ACHN (cell line): ENCODE measurements around the gene RREB1.

ENCODE experiments used
- DNase-seq: peaks from one replicate; pipeline ENCODE4 v3.0.0-alpha.2; 2015
- in situ Hi-C: cut with HindIII; loops from 2 replicates; pipeline ENCODE4 v1.10.0; 2017; ENCODE audit warnings: low sequenced_read_pairs, low pct_ligation_motif_present, low pct_unique_long_range_greater_than_20kb

The RREB1 gene

DNA sequence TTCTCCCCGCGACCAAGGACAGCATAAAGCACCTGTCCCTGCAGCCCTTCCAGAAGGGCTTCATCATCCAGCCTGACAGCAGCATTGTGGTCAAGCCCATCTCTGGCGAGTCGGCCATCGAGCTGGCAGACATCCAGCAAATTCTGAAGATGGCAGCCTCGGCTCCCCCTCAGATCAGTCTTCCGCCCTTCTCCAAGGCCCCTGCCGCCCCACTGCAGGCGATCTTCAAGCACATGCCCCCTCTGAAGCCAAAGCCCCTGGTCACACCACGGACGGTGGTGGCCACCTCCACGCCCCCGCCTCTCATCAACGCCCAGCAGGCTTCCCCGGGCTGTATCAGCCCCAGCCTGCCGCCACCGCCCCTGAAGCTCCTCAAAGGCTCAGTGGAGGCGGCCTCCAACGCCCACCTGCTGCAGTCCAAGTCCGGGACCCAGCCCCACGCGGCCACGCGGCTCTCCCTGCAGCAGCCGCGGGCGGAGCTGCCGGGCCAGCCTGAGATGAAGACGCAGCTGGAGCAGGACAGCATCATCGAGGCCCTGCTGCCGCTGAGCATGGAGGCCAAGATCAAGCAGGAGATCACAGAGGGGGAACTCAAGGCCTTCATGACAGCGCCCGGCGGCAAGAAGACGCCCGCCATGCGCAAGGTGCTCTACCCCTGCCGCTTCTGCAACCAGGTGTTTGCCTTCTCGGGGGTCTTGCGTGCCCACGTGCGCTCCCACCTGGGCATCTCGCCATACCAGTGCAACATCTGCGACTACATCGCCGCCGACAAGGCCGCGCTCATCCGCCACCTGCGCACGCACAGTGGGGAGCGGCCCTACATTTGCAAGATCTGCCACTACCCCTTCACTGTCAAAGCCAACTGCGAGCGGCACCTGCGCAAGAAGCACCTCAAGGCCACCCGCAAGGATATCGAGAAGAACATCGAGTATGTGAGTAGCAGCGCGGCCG is 121.9 kb downstream of the RREB1 start:
- DNase-seq, result no peak
- in situ Hi-C loops, result no loop called here

- no peak for DNase-seq
- in situ Hi-C loops, result no loop called here
Measured at GRCh38 chr6:7230327-7230691, 122.5 kb downstream of the RREB1 start.

DNA sequence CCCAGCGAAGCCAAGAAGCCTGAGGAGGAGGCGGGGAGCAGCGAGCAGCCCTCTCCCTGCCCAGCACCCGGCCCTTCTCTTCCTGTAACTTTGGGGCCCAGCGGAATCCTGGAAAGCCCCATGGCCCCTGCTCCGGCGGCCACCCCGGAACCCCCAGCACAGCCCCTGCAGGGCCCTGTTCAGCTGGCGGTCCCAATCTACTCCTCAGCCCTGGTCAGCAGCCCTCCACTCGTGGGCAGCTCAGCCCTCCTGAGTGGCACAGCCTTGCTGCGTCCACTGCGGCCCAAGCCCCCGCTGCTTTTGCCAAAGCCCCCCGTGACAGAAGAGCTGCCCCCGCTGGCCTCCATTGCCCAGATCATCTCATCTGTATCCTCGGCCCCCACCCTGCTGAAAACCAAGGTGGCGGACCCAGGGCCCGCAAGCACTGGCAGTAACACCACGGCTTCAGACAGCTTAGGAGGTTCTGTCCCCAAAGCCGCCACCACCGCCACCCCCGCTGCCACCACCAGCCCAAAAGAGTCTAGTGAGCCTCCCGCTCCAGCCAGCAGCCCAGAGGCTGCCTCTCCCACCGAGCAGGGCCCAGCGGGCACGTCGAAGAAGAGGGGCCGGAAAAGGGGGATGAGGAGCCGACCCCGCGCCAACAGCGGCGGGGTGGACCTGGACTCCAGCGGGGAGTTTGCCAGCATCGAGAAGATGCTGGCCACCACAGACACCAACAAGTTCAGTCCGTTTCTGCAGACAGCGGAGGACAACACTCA is 123.4 kb downstream of the RREB1 start:
- in situ Hi-C loops, result no loop called here
- no peak for DNase-seq

DNA sequence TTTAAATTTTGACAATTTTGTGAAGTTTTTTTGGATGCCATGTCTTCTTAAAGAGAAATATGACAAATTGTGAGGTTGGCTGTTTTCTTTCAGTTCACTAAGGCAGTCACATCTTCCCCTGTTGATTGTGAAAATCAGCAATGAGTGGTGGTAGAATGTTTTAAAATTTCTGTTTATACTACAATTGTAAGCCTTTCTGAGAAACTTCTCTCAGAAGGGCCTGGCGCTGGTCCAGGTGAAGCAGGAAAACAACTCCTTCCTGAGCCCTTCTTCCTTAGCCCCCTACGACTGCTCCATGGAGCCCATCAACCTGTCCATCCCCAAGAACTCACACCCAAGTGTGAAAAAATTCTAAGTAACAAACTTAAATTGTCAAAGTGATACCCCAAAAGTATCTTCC is 124.6 kb downstream of the RREB1 start:
- in situ Hi-C loops, result no loop called here
- DNase-seq, result no peak

DNA sequence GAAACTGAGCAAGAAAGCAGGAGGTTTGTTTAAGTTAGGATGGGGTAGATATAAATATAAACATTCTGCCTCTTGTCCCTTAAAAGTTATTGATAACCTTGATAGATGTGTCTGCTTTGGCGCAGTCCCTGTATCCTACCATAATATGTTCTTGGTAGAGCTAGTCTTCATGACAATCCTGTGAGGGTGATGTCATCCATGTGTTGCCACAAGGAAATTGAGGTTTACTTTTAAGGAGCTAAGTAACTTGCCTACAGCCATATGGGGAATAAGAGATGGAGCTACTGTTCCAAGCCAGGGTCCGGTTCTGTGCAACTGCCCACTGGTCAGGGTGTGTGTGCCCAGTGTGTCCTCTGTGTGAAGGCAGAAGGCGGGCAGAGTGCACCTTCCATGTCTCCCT is 126.8 kb downstream of the RREB1 start:
- DNase-seq, result no peak
- in situ Hi-C loops, result no loop called here

- in situ Hi-C loops, result no loop called here
- no peak for DNase-seq
Measured at GRCh38 chr6:7235712-7236305, 128.0 kb downstream of the RREB1 start.

GRCh38 chr6:7236306-7237209 is 128.8 kb downstream of the RREB1 start:
- in situ Hi-C loops, result no loop called here
- no peak for DNase-seq

DNA sequence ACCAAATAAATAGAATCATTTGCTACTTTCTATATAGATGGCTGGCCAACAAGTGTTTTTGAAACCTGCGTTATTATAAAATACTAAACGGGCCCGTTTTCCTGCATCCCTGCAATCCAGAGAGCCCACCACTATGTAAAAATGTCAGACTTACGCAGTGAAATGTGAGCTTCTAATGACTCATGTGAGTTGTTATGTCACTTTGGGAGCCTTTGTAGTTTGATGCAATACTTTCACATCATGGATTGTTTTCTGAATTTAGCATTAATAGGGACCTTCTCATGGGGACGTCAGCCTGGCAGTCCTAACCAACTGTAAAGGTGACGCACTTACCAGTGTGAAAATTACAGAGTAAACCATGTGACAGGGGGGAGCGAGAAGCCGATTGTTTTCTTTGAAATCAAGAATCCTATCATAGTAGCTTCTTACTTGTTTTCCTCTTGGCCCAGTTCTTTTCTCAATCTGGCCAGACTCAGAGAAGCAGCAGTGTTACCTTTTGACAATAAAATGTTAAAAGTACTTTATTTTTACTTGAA is 130.0 kb downstream of the RREB1 start:
- in situ Hi-C loops, result no loop called here

GRCh38 chr6:7238526-7238899 is 130.8 kb downstream of the RREB1 start:
- in situ Hi-C loops, result no loop called here
- no peak for DNase-seq

More for the DNA sequence above, 130.0 kb downstream of the RREB1 start:
- no peak for DNase-seq

GRCh38 chr6:7238900-7239589 is 131.3 kb downstream of the RREB1 start:
- in situ Hi-C loops, result no loop called here
- peak; percentile 79 for DNase-seq

- no peak for DNase-seq
- in situ Hi-C loops, result no loop called here
Measured at GRCh38 chr6:7239590-7239948, 131.8 kb downstream of the RREB1 start.

GRCh38 chr6:7240351-7240750 is 132.6 kb downstream of the RREB1 start:
- no peak for DNase-seq
- in situ Hi-C loops, result no loop called here

GRCh38 chr6:7241160-7241559 is 133.4 kb downstream of the RREB1 start:
- no peak for DNase-seq
- in situ Hi-C loops, result no loop called here

GRCh38 chr6:7241709-7242645 is 134.2 kb downstream of the RREB1 start:
- DNase-seq, result peak; percentile 44
- in situ Hi-C loops, result no loop called here

GRCh38 chr6:7242835-7243178 is 135.0 kb downstream of the RREB1 start:
- in situ Hi-C loops, result no loop called here
- DNase-seq, result no peak

DNA sequence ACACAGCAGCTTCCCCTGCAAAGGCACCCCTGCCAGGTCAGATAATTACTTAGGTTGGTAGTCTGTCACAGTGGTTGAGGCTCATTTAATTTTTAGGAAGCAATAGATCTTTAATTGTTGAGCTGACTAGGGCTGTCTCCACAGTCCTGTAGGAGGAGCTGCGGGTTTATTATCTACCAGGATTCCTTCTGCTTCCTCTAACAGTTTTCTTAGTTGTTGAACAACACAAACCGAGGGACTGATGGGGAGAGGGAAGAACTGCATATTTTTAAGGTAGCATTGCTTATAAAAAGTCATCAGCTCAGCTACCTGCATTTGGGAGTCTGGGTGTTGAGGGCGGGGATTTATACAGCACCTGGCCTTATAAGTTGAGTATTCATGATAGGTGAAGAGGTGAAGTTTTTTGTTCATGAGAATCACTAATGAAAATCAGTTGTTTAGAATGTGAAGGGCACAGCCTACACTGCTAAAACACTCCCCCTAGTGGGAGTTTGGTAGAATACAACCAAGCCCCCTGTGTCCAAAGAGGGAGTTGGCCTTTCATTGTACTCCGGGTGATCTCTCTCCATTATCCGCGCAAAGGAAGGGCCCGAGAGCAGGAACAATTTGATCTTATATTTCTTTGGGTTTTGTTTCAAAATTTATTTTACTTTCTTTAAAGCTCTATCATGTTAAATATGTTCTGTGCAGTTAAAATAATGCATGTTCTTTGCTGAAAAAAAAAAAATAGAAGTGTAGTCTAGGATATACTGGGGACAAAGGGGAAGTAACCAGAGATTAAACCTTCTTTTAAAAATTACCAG is 135.6 kb downstream of the RREB1 start:
- in situ Hi-C loops, result no loop called here
- peak; percentile 67 for DNase-seq
